SK-N-SH (cell line): ENCODE results near the gene AP4S1.

Experiments used
- CTCF ChIP-seq: fragments of 200-600 bp; sonication (generic); IDR thresholded peaks from 2 replicates; pipeline ENCODE4 v1.6.1; 2017; ENCODE audit warnings: antibody characterized with exemption, mild to moderate bottlenecking, moderate library complexity
- FOSL2 ChIP-seq: IDR thresholded peaks from 2 replicates; pipeline ENCODE4 v1.4.0; 2012; ENCODE audit warnings: low read depth, mild to moderate bottlenecking, moderate library complexity, borderline replicate concordance
- FOXM1 ChIP-seq: IDR thresholded peaks from 2 replicates; pipeline ENCODE4 v1.4.0; 2012; ENCODE audit warnings: low read depth, mild to moderate bottlenecking
- POLR2AphosphoS5 ChIP-seq: IDR thresholded peaks from 2 replicates; pipeline ENCODE4 v1.6.1; 2012; ENCODE audit warnings: low read depth, low read length
- RAD21 ChIP-seq: IDR thresholded peaks from 2 replicates; pipeline ENCODE4 v1.6.1; 2012; ENCODE audit warnings: mild to moderate bottlenecking, low read length
- RCOR1 ChIP-seq: fragments of 150-350 bp; IDR thresholded peaks from 2 replicates; pipeline ENCODE4 v1.6.1; 2017; ENCODE audit warnings: antibody characterized with exemption, low read length
- TAF1 ChIP-seq: IDR thresholded peaks from 2 replicates; pipeline ENCODE4 v1.6.1; 2012; ENCODE audit warnings: low read depth, mild to moderate bottlenecking, low read length, moderate library complexity, borderline replicate concordance
- TEAD4 ChIP-seq: IDR thresholded peaks from 2 replicates; pipeline ENCODE4 v1.4.0; 2012; ENCODE audit warnings: mild to moderate bottlenecking, borderline replicate concordance; ENCODE audit not compliant: insufficient read depth
- TF ChIP-seq, protein P1 (sequence below): IDR thresholded peaks from 2 replicates; pipeline ENCODE4 v1.6.1; 2012; ENCODE audit warnings: mild to moderate bottlenecking, low read depth, low read length, moderate library complexity

DNA sequence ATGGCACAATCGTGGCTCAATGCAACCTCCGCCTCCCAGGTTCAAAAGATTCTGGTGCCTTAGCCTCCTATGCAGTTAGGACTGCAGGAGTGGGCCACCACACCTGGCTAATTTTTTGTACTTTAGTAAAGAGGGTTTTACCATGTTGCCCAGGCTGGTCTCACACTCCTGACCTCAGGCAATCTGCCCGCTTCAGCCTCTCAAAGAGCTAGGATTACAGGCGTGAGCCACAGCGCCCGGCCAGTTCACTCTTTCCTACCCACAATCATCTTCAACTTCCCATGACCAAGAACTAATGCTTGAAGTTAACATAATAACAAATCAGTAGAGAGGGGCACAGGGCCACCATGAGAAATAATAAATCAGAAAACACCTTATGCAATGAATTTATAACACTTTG lies 99.8 kb downstream of the AP4S1 start:
- TF ChIP-seq CTCF: no peak
- TF ChIP-seq TEAD4: no peak
- TF ChIP-seq RAD21: no peak
- TF ChIP-seq, protein P1, sequence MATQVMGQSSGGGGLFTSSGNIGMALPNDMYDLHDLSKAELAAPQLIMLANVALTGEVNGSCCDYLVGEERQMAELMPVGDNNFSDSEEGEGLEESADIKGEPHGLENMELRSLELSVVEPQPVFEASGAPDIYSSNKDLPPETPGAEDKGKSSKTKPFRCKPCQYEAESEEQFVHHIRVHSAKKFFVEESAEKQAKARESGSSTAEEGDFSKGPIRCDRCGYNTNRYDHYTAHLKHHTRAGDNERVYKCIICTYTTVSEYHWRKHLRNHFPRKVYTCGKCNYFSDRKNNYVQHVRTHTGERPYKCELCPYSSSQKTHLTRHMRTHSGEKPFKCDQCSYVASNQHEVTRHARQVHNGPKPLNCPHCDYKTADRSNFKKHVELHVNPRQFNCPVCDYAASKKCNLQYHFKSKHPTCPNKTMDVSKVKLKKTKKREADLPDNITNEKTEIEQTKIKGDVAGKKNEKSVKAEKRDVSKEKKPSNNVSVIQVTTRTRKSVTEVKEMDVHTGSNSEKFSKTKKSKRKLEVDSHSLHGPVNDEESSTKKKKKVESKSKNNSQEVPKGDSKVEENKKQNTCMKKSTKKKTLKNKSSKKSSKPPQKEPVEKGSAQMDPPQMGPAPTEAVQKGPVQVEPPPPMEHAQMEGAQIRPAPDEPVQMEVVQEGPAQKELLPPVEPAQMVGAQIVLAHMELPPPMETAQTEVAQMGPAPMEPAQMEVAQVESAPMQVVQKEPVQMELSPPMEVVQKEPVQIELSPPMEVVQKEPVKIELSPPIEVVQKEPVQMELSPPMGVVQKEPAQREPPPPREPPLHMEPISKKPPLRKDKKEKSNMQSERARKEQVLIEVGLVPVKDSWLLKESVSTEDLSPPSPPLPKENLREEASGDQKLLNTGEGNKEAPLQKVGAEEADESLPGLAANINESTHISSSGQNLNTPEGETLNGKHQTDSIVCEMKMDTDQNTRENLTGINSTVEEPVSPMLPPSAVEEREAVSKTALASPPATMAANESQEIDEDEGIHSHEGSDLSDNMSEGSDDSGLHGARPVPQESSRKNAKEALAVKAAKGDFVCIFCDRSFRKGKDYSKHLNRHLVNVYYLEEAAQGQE: no peak
- no peak for TF ChIP-seq FOSL2
- TF ChIP-seq TAF1: no peak
- no peak for TF ChIP-seq RCOR1
- no peak for TF ChIP-seq FOXM1
- no peak for TF ChIP-seq POLR2AphosphoS5
